MCF 10A (cell line): ENCODE data around the gene RPS14. TPM values are rescaled to one million over a fixed set of nuclear protein-coding genes. Genes with fewer than 3 reads are reported as not detected.
"Not testable (repeated sequence)": the region's sequence is repeated elsewhere in the genome, so short reads cannot be mapped to it uniquely, and the experiment has no call there.

Source experiments
- BruUV-seq: library from RNA; stranded (reverse); fragments of 400-500 nt; replicated peaks from 2 replicates; lab custom pipeline; 2021; lab: Mats Ljungman, UMichigan
- CTCF ChIA-PET: fragments of 300-600 bp; sonication (Branson Sonifier 250); formaldehyde crosslinking; extraction: SDS; loops from one replicate; lab custom pipeline; 2021; ENCODE audit warnings: antibody characterized with exemption, inconsistent platforms; lab: Yijun Ruan, JAX
- POLR2A ChIA-PET: fragments of 300-600, 350-650 bp; sonication (Branson Sonifier 250); formaldehyde crosslinking; extraction: SDS; loops from one replicate; lab custom pipeline; 2020; ENCODE audit warnings: antibody characterized with exemption, inconsistent platforms; lab: Yijun Ruan, JAX
- DNase-seq: peaks from one replicate; pipeline ENCODE4 v3.0.0-alpha.2; 2018; ENCODE audit not compliant: unreplicated experiment
- H3K27ac Mint-ChIP-seq: one replicate; pipeline ENCODE4 v1.8.0; 2022; ENCODE audit warnings: mild to moderate bottlenecking, low read depth, mixed read lengths; ENCODE audit not compliant: unreplicated experiment
- H3K27me3 Mint-ChIP-seq: one replicate; pipeline ENCODE4 v1.8.0; 2022; ENCODE audit warnings: mixed read lengths; ENCODE audit not compliant: insufficient read depth, unreplicated experiment
- H3K36me3 Mint-ChIP-seq: one replicate; pipeline ENCODE4 v1.8.0; 2022; ENCODE audit warnings: mild to moderate bottlenecking, moderate library complexity, mixed read lengths; ENCODE audit not compliant: insufficient read depth, unreplicated experiment
- H3K4me1 Mint-ChIP-seq: one replicate; pipeline ENCODE4 v1.8.0; 2022; ENCODE audit warnings: mixed read lengths; ENCODE audit not compliant: insufficient read depth, unreplicated experiment
- H3K4me3 Mint-ChIP-seq: one replicate; pipeline ENCODE4 v1.8.0; 2022; ENCODE audit warnings: mild to moderate bottlenecking, moderate library complexity, mixed read lengths; ENCODE audit not compliant: unreplicated experiment
- H3K9me3 Mint-ChIP-seq: one replicate; pipeline ENCODE4 v1.8.0; 2022; ENCODE audit warnings: mixed read lengths; ENCODE audit not compliant: unreplicated experiment
- intact Hi-C: fragments of 100-400 bp; cut with micrococcal nuclease; formaldehyde crosslinking; loops from 2 replicates; pipeline ENCODE4 v1.14.1; 2022
- total RNA-seq: library from RNA; stranded (reverse); gene quantifications from 2 replicates; pipeline ENCODE4 v1.2.3, GENCODE V29; 2022
- TF ChIP-seq, protein P1 (sequence below): fragments of 200-600 bp; IDR thresholded peaks from one replicate; pipeline ENCODE4 v1.8.0; 2022; ENCODE audit warnings: antibody characterized with exemption, mild to moderate bottlenecking; ENCODE audit not compliant: unreplicated experiment

RPS14 gene
- total RNA-seq, 1 experiment from 2014 or later = 5,481 TPM

DNA sequence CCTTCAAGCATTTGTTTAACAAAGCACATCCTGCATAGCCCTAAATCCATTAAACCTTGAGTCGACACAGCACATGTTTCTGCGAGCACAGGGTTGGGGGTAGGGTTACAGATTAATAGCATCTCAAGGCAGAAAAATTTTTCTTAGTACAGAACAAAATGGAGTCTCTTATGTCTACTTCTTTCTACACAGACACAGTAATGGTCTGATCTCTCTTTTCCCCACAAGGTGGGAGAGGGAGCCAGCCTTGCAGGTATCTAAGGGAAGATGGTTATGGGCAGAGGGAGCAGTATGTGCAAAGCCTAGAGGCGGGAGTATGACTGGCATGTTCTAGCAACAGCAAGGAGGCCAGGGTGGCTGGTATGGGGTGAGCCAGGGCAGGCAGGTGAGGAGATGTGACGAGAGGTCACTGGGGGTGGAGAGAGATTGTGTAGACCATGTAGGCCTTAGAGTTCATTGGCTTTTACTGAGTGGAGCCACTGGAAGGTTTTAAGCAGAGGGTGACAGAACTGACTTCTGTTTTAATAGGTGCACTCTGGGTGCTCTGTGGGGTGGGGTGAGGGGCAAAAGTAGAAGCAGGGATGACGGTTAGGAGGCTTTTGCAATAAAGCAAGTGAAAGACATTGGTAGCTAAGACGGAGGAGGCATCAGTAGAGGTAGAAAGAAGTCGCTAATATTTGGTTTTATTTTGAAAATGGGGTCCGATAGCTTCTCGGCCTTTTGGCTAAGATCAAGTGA, 5.1 kb upstream of the RPS14 start:
- POLR2A ChIA-PET = interaction anchor here (0.6 kb wide), 1 partner anchor 824 kb away, joined by 3 read pairs; no protein-coding TSS in a partner anchor
- H3K27ac Mint-ChIP-seq = no peak overlapping the region
- H3K9me3 Mint-ChIP-seq = no peaks in the 10 kb centered on the region
- no peak for DNase-seq
- H3K36me3 Mint-ChIP-seq = peaks cover 5% of the 10 kb centered on the region
- no TSS peak for BruUV-seq
- CTCF ChIA-PET = interaction anchor here (0.8 to 7.4 kb wide), 5 partner anchors 19 to 106 kb away, joined by 4 to 142 read pairs (median 103); no protein-coding TSS in a partner anchor
- H3K4me1 Mint-ChIP-seq = peaks cover 4% of the 10 kb centered on the region
- H3K4me3 Mint-ChIP-seq = no peak overlapping the region
- TF ChIP-seq, protein P1, sequence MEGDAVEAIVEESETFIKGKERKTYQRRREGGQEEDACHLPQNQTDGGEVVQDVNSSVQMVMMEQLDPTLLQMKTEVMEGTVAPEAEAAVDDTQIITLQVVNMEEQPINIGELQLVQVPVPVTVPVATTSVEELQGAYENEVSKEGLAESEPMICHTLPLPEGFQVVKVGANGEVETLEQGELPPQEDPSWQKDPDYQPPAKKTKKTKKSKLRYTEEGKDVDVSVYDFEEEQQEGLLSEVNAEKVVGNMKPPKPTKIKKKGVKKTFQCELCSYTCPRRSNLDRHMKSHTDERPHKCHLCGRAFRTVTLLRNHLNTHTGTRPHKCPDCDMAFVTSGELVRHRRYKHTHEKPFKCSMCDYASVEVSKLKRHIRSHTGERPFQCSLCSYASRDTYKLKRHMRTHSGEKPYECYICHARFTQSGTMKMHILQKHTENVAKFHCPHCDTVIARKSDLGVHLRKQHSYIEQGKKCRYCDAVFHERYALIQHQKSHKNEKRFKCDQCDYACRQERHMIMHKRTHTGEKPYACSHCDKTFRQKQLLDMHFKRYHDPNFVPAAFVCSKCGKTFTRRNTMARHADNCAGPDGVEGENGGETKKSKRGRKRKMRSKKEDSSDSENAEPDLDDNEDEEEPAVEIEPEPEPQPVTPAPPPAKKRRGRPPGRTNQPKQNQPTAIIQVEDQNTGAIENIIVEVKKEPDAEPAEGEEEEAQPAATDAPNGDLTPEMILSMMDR = no peak
- intact Hi-C loops = loop anchor here (5.0 to 10.0 kb wide), 2 partner anchors 248 to 320 kb away; partner anchors contain the start of genes RBM22 and SMIM3
- H3K27me3 Mint-ChIP-seq = no peaks in the 10 kb centered on the region

DNA sequence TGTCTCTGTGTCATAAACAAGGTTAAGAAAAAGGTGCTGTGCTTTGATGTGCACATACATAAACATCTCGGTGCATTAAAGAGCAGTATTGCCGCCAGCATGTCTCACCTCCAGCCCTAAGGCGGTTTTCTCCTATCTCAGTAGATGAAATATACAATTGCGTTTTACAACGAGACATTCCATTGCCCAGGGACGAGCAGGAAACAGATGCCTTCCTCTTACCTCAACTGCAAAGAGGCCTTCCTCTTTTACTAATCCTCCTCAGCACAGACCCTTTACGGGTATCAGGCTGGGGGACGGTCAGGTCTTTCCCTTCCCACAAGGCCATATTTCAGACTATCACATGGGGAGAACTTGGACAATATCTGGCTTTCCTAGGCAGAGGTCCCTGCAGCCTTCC, 4.5 kb upstream of the RPS14 start:
- CTCF ChIA-PET = interaction anchor here (1.4 kb wide), 1 partner anchor 71 kb away, joined by 3 read pairs; no protein-coding TSS in a partner anchor
- H3K36me3 Mint-ChIP-seq = peaks cover 12% of the 10 kb centered on the region
- H3K4me1 Mint-ChIP-seq, BruUV-seq, POLR2A ChIA-PET, DNase-seq, H3K4me3 Mint-ChIP-seq, H3K9me3 Mint-ChIP-seq, H3K27ac Mint-ChIP-seq, H3K27me3 Mint-ChIP-seq: not testable (repeated sequence)
- intact Hi-C loops = loop anchor here (10.0 kb wide), 1 partner anchor 321 kb away; the partner anchor contains the start of gene SMIM3

DNA sequence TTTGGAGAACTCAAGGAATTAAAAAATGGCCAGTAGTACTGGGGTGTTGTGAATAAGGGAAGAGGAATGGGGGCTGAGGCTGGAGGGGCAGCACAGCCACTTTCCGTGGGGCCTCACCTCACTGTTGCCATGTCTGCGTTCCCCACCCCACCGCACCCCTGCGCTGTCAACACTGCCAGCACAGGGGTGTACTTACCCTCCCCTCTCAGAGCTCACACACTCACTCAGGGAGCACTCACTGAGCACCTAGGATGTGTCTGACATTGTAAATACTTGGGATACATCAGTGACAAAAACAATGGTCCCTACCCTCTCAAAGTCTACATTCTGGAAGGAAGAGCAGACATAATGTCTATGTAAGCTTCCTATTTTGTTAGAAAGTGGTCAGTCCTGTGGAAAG, 3.4 kb upstream of the RPS14 start:
- POLR2A ChIA-PET = no interaction called here
- no peaks in the 10 kb centered on the region for H3K27me3 Mint-ChIP-seq
- TF ChIP-seq, protein P1 = no peak
- CTCF ChIA-PET = interaction anchor here (0.6 to 4.7 kb wide), 6 partner anchors 15 to 108 kb away, joined by 3 to 36 read pairs (median 3); no protein-coding TSS in a partner anchor
- no peak overlapping the region for H3K4me3 Mint-ChIP-seq
- no peaks in the 10 kb centered on the region for H3K9me3 Mint-ChIP-seq
- BruUV-seq = no TSS peak
- intact Hi-C loops = loop anchor here (10.0 kb wide), 1 partner anchor 322 kb away; the partner anchor contains the start of gene SMIM3
- DNase-seq = no peak
- peaks cover 23% of the 10 kb centered on the region for H3K36me3 Mint-ChIP-seq
- H3K4me1 Mint-ChIP-seq = peaks cover 5% of the 10 kb centered on the region
- H3K27ac Mint-ChIP-seq = no peak overlapping the region

DNA sequence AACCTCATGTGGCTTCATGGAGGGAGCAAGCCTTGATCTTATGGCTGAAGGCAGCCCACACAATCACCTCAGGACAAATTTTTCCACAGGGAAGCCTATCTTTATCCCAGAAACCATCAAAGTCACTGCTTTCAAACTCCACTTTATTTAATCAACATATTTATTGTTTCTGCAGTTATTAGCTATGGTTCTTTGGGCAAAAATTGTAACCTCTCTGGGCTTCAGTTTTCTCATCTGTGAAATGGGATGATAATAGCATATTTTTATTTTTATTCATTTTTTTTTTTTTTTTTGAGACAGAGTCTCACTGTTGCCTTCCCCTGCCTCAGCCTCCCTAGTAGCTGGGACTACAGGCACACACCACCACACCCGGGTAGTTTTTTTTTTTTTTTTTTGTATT, 2.1 kb upstream of the RPS14 start:
- no peaks in the 10 kb centered on the region for H3K9me3 Mint-ChIP-seq
- peaks cover 15% of the 10 kb centered on the region for H3K4me1 Mint-ChIP-seq
- DNase-seq = no peak
- H3K27me3 Mint-ChIP-seq = no peaks in the 10 kb centered on the region
- intact Hi-C loops = loop anchor here (10.0 kb wide), 1 partner anchor 323 kb away; the partner anchor contains the start of gene SMIM3
- ChIA-PET POLR2A (interaction anchor here (0.7 kb wide), 1 partner anchor 35 kb away, joined by 3 read pairs; no protein-coding TSS in a partner anchor), CTCF (interaction anchor here (0.6 to 4.7 kb wide), 14 partner anchors 12 to 615 kb away, joined by 3 to 36 read pairs (median 3); no protein-coding TSS in a partner anchor)
- BruUV-seq = no TSS peak
- no peak overlapping the region for H3K27ac Mint-ChIP-seq
- H3K4me3 Mint-ChIP-seq = no peak overlapping the region
- TF ChIP-seq, protein P1 = no peak
- peaks cover 36% of the 10 kb centered on the region for H3K36me3 Mint-ChIP-seq
